HUES64 (cell line): ENCODE measurements around the gene DENND2A.

Experiments used
- H3K27ac ChIP-seq: 2 replicates; pipeline ENCODE4 v1.7.0; 2013; ENCODE audit warnings: low read depth, low read length, inconsistent platforms
- H3K27me3 ChIP-seq: 2 replicates; pipeline ENCODE4 v1.6.1; 2013; ENCODE audit warnings: mild to moderate bottlenecking, low read length; ENCODE audit not compliant: insufficient read depth
- H3K36me3 ChIP-seq: 2 replicates; pipeline ENCODE4 v1.6.1; 2013; ENCODE audit warnings: mild to moderate bottlenecking, low read length; ENCODE audit not compliant: insufficient read depth
- H3K4me1 ChIP-seq: 2 replicates; pipeline ENCODE4 v1.6.1; 2013; ENCODE audit warnings: mild to moderate bottlenecking, low read length, moderate library complexity; ENCODE audit not compliant: insufficient read depth
- H3K4me3 ChIP-seq: 2 replicates; pipeline ENCODE4 v1.5.1; 2013; ENCODE audit warnings: mild to moderate bottlenecking, low read length, moderate library complexity
- H3K9ac ChIP-seq: 2 replicates; pipeline ENCODE4 v1.6.1; 2013; ENCODE audit warnings: mild to moderate bottlenecking, low read depth, low read length
- H3K9me3 ChIP-seq: 2 replicates; pipeline ENCODE4 v1.6.1; 2013; ENCODE audit warnings: low read depth, low read length; ENCODE audit not compliant: insufficient read depth
- whole genome bisulfite sequencing: fragments of 150-250, 120-280 bp; methylation state at CpG from one replicate; pipeline ENCODE4 v1.1.7; 2013; ENCODE audit warnings: missing lambda C conversion rate; 5-methylcytosine and 5-hydroxymethylcytosine counted together

The DENND2A gene

DNA sequence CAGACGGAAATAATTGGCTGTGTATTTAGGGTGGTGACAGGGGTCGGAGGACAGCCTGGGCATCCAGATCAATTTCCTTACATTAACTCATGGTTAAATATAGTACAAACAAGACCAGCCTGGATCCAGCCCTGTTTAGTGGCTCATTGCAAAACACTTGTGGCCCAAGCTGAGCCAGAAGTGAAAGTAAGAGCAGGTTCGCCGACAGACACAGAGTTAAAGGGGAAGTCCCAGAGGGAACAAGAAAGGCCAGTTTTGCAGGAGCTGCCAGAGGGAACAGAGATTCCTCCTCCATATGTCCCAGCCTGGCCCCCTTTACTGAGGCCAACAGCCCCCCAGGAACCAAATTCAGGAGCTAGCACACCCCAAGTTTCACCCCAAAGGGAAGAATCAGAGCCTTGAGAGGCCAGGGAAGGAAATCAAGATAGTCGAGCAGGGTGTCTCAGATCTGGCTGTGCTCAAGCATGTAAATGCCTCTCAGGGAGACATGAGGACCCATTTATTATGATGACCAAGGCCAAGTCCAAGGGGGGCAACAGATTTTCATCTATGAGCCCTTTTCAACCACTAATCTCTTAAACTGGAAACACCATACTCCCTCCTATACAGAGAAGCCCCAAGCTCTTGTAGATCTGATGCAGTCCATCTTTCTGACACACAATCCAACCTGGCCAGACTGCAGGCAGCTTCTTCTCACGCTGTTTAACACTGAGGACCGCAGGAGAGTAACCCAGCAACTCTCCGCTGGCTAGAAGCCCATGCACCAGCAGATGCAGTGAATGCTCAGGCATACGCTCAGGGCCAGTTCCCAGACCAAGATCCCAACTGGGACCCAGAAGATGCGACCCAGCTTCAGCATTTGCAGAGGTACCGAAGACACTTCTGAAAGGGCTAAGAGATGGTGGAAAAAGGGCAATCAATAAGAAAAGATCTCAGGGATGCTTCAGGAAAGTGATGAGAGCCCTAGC, 16.2 kb upstream of the DENND2A start:
- no peaks in the 10 kb centered on the region for H3K4me1 ChIP-seq
- no peaks in the 10 kb centered on the region for H3K27me3 ChIP-seq
- no peaks in the 10 kb centered on the region for H3K9me3 ChIP-seq
- H3K4me3 ChIP-seq: no peak overlapping the region
- WGBS: 90% methylated on average over 11 of the region's 11 CpGs
- no peak overlapping the region for H3K9ac ChIP-seq
- H3K27ac ChIP-seq: no peak overlapping the region
- H3K36me3 ChIP-seq: no peaks in the 10 kb centered on the region

DNA sequence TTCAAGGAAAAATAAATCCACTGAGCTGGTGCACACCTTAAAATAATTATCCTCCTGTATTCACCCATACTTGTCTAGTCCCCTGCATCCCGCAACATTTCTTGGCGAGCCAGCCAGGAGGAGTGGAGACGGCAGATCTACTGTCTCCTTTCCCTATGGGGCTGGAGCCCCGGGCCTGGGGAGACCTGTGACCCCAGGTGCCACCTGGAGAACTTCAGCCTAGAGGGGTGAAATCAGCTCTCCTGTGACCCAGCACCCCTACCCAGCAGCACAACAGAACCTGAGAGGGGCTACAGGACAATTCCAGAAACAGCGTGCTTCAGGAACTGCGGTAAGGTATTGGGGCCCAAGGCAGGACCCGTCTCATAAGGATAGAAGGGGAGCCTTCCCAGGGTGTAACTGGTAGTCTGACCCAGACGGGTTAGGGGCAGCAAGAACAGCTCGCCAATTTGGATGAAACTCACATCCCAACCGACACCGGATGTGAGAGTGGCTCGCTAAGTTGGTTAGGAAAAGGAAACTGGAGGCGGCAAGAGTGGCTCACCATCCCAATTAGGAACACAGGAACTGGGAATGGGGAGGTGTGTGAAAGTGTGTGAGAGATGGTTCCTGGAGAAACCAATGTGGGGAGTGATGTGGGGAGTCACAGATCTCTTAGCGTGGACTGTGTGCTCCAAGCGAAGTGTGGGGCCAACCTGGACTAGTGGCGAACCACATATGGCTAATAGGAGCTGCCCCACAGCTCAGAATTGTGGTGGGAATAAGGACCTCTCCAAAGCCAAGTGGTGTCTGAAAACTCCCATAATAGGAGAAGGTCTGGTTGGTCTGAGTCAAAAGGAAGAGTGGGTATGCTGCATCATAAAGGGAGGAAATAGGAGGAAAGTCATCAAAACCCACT, 15.1 kb upstream of the DENND2A start:
- H3K9ac ChIP-seq: no peak overlapping the region
- no peaks in the 10 kb centered on the region for H3K9me3 ChIP-seq
- H3K4me1 ChIP-seq: no peaks in the 10 kb centered on the region
- no peak overlapping the region for H3K4me3 ChIP-seq
- no peak overlapping the region for H3K27ac ChIP-seq
- H3K36me3 ChIP-seq: no peaks in the 10 kb centered on the region
- no peaks in the 10 kb centered on the region for H3K27me3 ChIP-seq
- 95% methylated on average over 16 of the region's 16 CpGs for WGBS

DNA sequence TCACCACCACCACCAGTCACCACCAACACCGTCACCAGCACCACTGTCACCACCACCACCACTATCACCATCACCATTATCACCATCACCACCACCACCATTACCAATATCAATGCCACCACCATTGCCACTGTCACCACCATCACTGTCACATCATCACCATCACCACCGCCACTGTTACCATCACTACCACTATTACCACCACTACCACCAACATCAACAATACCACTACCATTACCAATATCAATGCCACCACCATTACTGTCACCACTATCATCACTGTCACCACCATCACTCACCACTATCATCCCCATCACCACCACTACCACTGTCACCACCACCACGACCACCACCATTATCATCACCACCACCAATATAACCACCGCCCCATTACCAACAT, 14.0 kb upstream of the DENND2A start:
- H3K36me3 ChIP-seq: no peaks in the 10 kb centered on the region
- 93% methylated on average over 4 of the region's 4 CpGs for WGBS
- H3K27me3 ChIP-seq: no peaks in the 10 kb centered on the region
- H3K27ac ChIP-seq: no peak overlapping the region
- no peak overlapping the region for H3K4me3 ChIP-seq
- H3K9me3 ChIP-seq: no peaks in the 10 kb centered on the region
- no peaks in the 10 kb centered on the region for H3K4me1 ChIP-seq
- H3K9ac ChIP-seq: no peak overlapping the region

DNA sequence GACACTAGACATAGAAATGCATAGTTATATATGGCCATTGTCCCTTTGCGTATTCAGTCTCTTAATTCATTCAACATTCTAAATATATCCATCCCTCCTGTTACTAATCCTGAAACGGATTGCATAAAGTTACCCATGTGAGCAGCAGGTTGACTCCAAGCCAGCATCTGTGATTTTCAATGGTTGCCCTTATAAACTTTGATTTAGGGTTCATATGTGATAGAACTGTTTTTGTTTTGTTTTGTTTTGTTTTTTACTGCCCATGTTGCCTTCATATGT, 13.4 kb upstream of the DENND2A start:
- H3K27me3 ChIP-seq: no peaks in the 10 kb centered on the region
- no peaks in the 10 kb centered on the region for H3K9me3 ChIP-seq
- no peak overlapping the region for H3K4me3 ChIP-seq
- no peak overlapping the region for H3K27ac ChIP-seq
- H3K36me3 ChIP-seq: no peaks in the 10 kb centered on the region
- H3K9ac ChIP-seq: no peak overlapping the region
- no peaks in the 10 kb centered on the region for H3K4me1 ChIP-seq
- 95% methylated on average over 2 of the region's 2 CpGs for WGBS

DNA sequence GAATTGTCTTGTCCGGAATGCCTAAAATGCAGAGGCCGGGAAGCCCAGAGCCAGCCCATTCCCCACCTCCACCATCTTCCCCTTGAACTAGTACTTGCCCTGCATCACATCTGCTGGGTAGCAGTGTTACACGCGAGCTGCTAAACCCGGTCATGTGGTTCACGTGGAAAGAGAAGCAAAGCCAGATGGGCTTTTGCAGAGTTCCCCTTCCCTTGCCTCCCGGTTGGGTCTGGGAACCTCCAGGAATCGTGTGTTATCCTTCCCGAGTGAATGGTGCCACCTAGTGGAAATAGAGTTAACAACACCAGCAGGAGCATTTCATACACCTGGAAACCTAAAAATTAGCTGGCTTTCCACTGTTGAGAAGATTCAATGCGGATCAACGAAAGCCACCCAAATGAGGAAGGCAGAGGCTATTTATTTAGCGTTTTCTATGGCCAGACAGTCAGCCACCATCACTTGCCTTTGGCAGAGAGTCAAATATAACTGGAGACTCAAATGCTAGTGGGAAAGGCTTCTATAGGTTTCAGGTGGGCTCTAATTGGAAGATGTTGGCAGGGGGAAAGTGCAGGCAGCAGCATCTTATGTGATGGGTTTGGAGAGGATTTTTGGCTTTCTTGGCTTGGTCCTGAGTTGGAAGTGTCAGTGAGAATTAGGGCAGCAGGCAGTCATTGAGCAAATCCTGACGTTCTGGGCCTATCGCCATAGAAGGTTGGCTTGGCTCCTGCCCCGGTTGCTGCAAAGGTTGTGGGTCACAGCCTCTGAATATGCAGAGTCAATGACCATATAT, 12.9 kb upstream of the DENND2A start:
- Histone ChIP-seq H3K36me3 (no peaks in the 10 kb centered on the region), H3K27me3 (no peaks in the 10 kb centered on the region), H3K9ac (no peak overlapping the region), H3K4me1 (no peaks in the 10 kb centered on the region), H3K4me3 (no peak overlapping the region), H3K27ac (no peak overlapping the region), H3K9me3 (no peaks in the 10 kb centered on the region)
- 39% methylated on average over 15 of the region's 15 CpGs for WGBS

DNA sequence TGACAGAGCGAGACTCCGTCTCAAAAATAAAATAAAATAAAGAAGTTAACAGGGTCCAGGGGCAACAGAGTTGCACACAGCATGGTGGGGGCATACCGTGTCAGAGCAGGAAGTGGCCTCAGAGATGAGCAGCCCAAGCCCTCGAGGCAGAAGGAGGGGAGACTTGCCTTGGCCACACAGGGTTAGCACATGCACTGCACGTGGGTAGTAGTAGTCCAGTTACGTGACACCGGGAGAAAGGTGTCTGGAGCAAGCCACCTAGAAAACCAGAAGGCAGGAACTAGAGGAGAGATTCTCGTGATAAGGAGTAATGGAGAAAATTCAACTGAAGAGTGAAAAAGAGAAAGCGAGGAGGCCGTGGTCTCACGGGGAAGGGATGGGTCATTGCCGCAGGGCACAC, 9.8 kb upstream of the DENND2A start:
- 93% methylated on average over 12 of the region's 12 CpGs for WGBS
- Histone ChIP-seq H3K27ac (no peak overlapping the region), H3K4me3 (no peak overlapping the region), H3K27me3 (no peaks in the 10 kb centered on the region), H3K36me3 (no peaks in the 10 kb centered on the region), H3K4me1 (peaks cover 5% of the 10 kb centered on the region; the same call in 1 of the 2 replicates), H3K9ac (no peak overlapping the region), H3K9me3 (no peaks in the 10 kb centered on the region)

DNA sequence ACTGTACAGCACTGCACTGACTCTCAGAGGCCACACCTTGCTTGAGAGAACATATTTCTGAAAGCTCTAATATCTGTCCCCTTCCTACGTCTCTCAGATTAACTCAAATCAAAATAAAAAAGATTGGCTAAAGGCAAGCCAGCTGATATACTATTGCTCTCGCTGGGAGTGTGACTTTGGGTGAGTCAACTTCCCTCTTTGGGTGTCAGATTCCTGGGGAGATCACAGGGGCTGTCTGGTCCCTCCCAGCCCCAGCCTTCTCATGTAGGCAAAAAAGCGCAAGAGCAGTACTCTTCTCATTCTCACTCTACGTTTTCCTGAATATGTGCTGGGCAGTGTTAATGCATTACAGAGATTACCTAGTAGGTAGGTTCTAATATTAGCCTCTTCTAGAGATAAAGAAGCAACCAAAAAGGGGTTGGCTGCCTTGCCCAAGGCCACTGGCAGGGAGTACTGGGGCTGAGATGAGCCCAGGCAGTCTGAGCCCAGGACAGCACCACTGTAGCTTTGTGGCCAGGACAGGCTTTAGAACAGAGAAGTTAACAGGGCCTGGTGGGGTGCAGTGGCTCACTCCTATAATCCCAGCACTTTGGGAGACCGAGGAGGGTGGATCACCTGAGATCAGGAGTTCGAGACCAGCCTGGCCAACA, 9.1 kb upstream of the DENND2A start:
- H3K27me3 ChIP-seq: no peaks in the 10 kb centered on the region
- H3K4me3 ChIP-seq: no peak overlapping the region
- no peaks in the 10 kb centered on the region for H3K36me3 ChIP-seq
- H3K9ac ChIP-seq: no peak overlapping the region
- no peaks in the 10 kb centered on the region for H3K9me3 ChIP-seq
- 91% methylated on average over 5 of the region's 6 CpGs for WGBS
- H3K4me1 ChIP-seq: peaks cover 5% of the 10 kb centered on the region; the same call in 1 of the 2 replicates
- H3K27ac ChIP-seq: no peak overlapping the region

DNA sequence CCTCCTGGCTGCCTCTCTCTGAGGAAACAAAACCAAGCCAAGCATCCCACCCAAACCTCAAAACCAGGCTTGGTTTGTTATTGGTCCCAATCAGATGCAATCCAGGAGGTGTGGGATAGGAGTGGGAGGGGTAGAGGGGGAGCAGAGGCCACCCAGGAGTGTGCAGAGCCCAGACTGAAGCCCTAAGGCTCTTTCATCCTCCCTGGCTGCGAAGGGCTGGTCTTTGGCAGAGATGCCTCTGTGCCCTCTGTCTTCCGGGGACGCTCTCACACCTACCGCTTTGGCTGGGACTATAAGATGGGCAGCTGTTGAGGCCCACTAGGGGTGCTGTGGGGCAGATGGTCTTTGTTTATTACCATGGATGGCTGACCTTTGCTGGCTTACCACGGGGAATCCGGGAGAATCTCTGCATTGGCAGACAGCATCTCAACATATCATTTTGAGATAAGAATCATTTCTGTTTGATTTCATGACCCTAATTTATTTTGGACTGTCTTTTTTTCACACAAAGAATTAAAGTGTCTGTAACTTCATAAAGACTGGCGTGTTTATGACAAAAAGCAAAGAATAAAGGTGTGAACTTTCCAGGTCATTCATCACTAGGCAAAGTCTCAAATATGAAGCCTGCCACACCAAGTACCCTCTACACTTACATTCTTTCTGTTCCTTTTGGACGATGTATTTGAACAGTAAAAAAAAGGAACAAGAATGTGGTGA, 6.5 kb upstream of the DENND2A start:
- Histone ChIP-seq H3K27ac (no peak overlapping the region), H3K9ac (no peak overlapping the region), H3K9me3 (no peaks in the 10 kb centered on the region), H3K36me3 (no peaks in the 10 kb centered on the region), H3K4me1 (peaks cover 5% of the 10 kb centered on the region; the same call in 1 of the 2 replicates), H3K4me3 (no peak overlapping the region), H3K27me3 (peaks cover 6% of the 10 kb centered on the region)
- 34% methylated on average over 8 of the region's 8 CpGs for WGBS

DNA sequence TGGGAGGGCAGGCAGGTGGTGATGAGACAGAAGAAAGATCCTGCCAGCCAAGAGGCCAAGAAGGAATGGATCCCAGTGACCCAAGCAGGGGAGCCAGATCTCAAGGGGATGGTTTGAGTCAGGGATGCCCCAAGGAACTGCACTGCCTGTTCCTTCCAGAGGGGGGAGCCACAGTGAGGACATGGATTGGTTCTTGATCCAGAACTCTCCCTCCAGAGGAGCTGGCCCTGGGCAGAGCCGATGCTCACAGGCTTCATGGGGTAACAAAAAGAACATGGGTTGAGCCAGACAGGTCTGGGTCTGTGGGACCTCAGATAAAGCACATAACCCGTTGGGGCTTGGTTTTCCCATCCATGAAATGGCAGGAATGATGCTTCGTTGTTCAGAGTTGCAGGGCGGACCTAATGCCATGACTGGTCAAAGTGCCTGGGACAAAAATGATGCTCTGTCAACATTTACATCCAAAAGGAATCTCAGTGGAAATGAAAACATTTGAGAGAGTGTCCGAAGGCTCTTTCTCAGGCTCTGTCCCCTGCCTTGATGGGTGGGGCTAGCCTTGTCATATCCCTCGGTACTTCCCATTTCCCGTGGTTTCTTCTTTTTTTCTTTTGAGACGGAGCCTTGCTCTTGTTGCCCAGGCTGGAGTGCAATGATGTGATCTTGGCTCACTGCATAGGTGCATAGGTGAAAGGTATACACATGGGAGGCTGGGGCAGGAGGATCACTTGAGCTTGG, 4.7 kb upstream of the DENND2A start:
- H3K36me3 ChIP-seq: no peaks in the 10 kb centered on the region
- H3K27me3 ChIP-seq: peaks cover 20% of the 10 kb centered on the region
- no peaks in the 10 kb centered on the region for H3K9me3 ChIP-seq
- H3K4me1 ChIP-seq: peaks cover 15% of the 10 kb centered on the region; the same call in 1 of the 2 replicates
- H3K27ac ChIP-seq: no peak overlapping the region
- H3K4me3 ChIP-seq: no peak overlapping the region
- WGBS: 92% methylated on average over 8 of the region's 8 CpGs
- H3K9ac ChIP-seq: no peak overlapping the region
